Panc1 (cell line): ENCODE measurements around the gene WNT9A.

ENCODE experiments used
- POLR2AphosphoS5 ChIP-seq: IDR thresholded peaks from 2 replicates; pipeline ENCODE4 v1.6.1; 2012; ENCODE audit warnings: mild to moderate bottlenecking, low read depth, low read length, moderate library complexity
- TF ChIP-seq, protein P1 (sequence below): fragments of 450-650 bp; IDR thresholded peaks from 2 replicates; pipeline ENCODE4 v1.5.1; 2017; ENCODE audit warnings: mild to moderate bottlenecking

DNA sequence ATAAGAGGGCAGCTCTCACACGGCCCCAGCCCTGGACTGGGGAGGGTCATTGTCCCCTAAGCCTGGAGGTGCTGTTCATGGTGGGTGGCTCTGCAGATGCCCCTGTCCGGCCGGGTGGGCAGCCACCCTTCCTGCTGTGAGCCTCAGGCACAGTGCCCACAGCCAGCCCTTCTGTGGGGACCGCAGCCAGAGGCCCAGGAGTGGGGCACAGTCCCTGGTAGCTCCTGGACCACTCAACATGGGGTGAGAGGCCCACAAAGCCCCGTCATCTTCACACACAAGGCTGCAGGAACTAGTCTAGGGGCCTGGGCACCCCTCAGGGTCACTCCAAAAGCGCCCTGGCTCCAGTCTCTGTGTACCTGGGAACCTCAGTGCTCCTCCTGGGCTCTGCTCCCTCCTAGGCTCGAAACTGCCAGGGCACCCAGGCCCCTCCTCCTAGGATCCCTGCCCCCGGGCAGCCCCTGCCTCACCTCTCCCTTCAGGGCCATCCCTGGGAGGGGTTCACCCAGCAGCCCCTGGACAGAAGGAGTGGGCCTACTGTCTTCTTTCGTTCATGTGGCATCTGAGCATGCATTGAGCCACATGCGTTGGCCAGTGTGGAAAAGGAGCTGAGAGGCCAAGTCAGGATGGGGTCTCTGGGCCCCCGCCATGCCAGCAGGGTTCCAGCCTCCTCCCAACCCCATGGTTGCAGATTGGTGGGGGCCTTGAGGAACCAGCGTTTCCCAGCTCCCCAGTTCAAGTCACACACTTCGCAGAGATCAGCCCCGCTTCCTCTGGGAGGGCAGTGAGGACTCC is 43.0 kb downstream of the WNT9A start:
- TF ChIP-seq, protein P1, sequence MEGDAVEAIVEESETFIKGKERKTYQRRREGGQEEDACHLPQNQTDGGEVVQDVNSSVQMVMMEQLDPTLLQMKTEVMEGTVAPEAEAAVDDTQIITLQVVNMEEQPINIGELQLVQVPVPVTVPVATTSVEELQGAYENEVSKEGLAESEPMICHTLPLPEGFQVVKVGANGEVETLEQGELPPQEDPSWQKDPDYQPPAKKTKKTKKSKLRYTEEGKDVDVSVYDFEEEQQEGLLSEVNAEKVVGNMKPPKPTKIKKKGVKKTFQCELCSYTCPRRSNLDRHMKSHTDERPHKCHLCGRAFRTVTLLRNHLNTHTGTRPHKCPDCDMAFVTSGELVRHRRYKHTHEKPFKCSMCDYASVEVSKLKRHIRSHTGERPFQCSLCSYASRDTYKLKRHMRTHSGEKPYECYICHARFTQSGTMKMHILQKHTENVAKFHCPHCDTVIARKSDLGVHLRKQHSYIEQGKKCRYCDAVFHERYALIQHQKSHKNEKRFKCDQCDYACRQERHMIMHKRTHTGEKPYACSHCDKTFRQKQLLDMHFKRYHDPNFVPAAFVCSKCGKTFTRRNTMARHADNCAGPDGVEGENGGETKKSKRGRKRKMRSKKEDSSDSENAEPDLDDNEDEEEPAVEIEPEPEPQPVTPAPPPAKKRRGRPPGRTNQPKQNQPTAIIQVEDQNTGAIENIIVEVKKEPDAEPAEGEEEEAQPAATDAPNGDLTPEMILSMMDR: no peak
- no peak for TF ChIP-seq POLR2AphosphoS5
